OCI-LY3 (cell line): ENCODE measurements around the gene LETM1.

Experiments used
- H2AFZ ChIP-seq: fragments of 200-600, 300-600 bp; shearing (Covaris generic); 2 replicates; pipeline ENCODE4 v1.6.0; 2014; ENCODE audit warnings: antibody characterized with exemption, low read depth, low read length
- H3K27ac ChIP-seq: fragments of 200-600, 300-600 bp; sonication (generic); 2 replicates; pipeline ENCODE4 v1.5.1; 2014; ENCODE audit warnings: mild to moderate bottlenecking, low read length, moderate library complexity, mixed read lengths
- H3K27me3 ChIP-seq: fragments of 200-600, 300-600 bp; sonication (generic); 2 replicates; pipeline ENCODE4 v1.6.1; 2014; ENCODE audit warnings: low read depth, low read length, mixed read lengths
- H3K36me3 ChIP-seq: fragments of 200-600, 300-600 bp; sonication (generic); replicated peaks from 2 replicates; pipeline ENCODE3; 2014; ENCODE audit warnings: low read depth, low read length, mixed read lengths
- H3K4me1 ChIP-seq: fragments of 300-600, 200-600 bp; sonication (generic); 2 replicates; pipeline ENCODE4 v1.6.1; 2014; ENCODE audit warnings: low read length, mixed read lengths
- H3K4me2 ChIP-seq: fragments of 200-600, 300-600 bp; sonication (generic); 2 replicates; pipeline ENCODE4 v1.6.1; 2014; ENCODE audit warnings: low read length, mixed read lengths
- H3K4me3 ChIP-seq: fragments of 300-600, 200-600 bp; sonication (generic); 2 replicates; pipeline ENCODE4 v1.5.1; 2014; ENCODE audit warnings: antibody characterized with exemption, mild to moderate bottlenecking, low read length, moderate library complexity
- H3K79me2 ChIP-seq: fragments of 300-600, 200-600 bp; shearing (Covaris generic); 2 replicates; pipeline ENCODE4 v1.6.1; 2014; ENCODE audit warnings: mild to moderate bottlenecking, low read length, mixed read lengths
- H3K9ac ChIP-seq: fragments of 300-600, 200-600 bp; shearing (Covaris generic); 2 replicates; pipeline ENCODE4 v1.6.0; 2014; ENCODE audit warnings: mild to moderate bottlenecking, low read length, moderate library complexity
- H3K9me3 ChIP-seq: fragments of 200-600, 300-600 bp; shearing (Covaris generic); 2 replicates; pipeline ENCODE4 v1.6.1; 2014; ENCODE audit warnings: low read length, mixed read lengths; ENCODE audit not compliant: insufficient read depth
- H4K20me1 ChIP-seq: fragments of 200-600, 300-600 bp; sonication (generic); 2 replicates; pipeline ENCODE4 v1.6.1; 2016; ENCODE audit warnings: low read length, mixed read lengths; ENCODE audit not compliant: insufficient read depth
- EZH2phosphoT487 ChIP-seq: fragments of 200-600 bp; shearing (Covaris generic); IDR thresholded peaks from 2 replicates; pipeline ENCODE4 v1.6.1; 2018; ENCODE audit warnings: antibody characterized with exemption, mixed run types, low read depth
- TF ChIP-seq, protein P1 (sequence below): fragments of 200-600, 300-600 bp; sonication (generic); IDR thresholded peaks from 2 replicates; pipeline ENCODE4 v1.5.1; 2014; ENCODE audit warnings: antibody characterized with exemption, low read length, low read depth

LETM1 gene

DNA sequence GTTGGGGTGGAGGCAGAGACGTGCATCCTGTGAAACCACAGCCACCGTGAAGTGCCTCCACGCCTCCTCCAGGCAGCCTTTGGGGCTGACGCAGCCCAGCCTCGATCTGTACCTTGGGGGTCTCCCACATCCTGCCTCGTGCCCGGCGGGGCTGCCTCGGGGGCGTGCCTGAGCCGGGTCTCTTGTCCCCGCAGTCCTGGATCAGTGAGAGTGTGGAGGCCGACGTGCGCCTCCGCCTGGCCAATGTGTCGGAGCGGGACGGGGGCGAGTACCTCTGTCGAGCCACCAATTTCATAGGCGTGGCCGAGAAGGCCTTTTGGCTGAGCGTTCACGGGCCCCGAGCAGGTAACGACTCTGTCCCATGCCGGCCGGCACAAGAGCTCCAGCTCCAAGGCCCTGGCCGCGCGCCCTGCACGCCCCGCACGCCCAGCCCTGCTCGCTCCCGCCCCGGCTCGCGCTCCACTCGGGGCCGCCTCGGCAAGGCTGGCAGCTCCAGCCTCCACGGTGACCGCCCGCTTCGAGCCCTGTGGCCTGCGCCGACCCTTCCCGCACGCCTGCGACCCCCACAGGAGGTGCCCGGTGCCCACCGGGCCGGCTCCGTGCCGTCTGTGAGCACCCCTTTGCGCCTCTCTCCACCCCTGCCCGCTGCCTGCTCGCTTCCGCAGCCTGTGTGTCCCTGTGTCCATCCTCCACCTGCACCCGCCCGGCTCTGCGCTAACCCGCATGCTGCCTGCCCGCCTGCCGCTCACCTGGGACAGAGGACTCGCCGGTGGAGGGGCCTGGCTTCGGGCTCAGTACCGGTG, 53.0 kb downstream of the LETM1 start:
- no peak for TF ChIP-seq EZH2phosphoT487
- TF ChIP-seq, protein P1, sequence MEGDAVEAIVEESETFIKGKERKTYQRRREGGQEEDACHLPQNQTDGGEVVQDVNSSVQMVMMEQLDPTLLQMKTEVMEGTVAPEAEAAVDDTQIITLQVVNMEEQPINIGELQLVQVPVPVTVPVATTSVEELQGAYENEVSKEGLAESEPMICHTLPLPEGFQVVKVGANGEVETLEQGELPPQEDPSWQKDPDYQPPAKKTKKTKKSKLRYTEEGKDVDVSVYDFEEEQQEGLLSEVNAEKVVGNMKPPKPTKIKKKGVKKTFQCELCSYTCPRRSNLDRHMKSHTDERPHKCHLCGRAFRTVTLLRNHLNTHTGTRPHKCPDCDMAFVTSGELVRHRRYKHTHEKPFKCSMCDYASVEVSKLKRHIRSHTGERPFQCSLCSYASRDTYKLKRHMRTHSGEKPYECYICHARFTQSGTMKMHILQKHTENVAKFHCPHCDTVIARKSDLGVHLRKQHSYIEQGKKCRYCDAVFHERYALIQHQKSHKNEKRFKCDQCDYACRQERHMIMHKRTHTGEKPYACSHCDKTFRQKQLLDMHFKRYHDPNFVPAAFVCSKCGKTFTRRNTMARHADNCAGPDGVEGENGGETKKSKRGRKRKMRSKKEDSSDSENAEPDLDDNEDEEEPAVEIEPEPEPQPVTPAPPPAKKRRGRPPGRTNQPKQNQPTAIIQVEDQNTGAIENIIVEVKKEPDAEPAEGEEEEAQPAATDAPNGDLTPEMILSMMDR, result no peak
- H3K79me2 ChIP-seq, result no peaks in the 10 kb centered on the region
- no peaks in the 10 kb centered on the region for H4K20me1 ChIP-seq
- H3K27ac ChIP-seq, result no peak overlapping the region
- H3K9ac ChIP-seq, result no peak overlapping the region
- no peaks in the 10 kb centered on the region for H3K4me1 ChIP-seq
- H3K4me2 ChIP-seq, result no peak overlapping the region
- H2AFZ ChIP-seq, result no peak overlapping the region
- H3K9me3 ChIP-seq, result no peaks in the 10 kb centered on the region
- H3K36me3 ChIP-seq, result no peaks in the 10 kb centered on the region
- H3K4me3 ChIP-seq, result no peak overlapping the region
- H3K27me3 ChIP-seq, result no peaks in the 10 kb centered on the region

DNA sequence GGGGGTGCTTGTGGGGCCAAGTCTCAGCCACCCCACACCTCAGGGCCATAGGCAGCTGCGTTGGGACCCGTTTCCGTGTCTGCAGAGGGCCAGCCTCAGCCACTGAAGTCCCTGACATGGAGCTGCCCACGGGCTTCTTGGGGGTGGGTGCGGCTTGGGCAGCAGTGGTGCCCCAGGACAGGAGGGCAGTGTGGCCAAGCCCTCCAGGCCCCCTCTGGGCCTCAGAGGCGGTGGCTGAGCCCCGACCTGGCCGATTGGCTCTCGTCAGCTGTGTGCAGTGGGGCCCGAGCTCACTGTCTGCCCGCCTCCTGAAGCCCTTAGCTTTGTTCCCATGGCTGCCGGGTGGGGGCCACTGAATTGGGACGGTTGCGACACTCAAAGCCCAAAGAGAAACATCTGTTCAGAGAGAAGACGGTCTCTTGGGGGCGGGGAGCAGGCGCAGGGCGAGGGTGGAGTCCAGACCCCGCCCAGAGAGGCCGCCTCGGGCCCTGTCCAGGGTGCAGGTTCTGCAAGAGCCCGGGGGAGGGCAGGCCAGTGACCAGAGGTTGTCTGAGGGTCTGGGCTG, 53.7 kb downstream of the LETM1 start:
- no peak overlapping the region for H3K4me2 ChIP-seq
- no peak overlapping the region for H3K4me3 ChIP-seq
- no peaks in the 10 kb centered on the region for H3K9me3 ChIP-seq
- H2AFZ ChIP-seq, result no peak overlapping the region
- H4K20me1 ChIP-seq, result no peaks in the 10 kb centered on the region
- TF ChIP-seq, protein P1, result no peak
- no peak for TF ChIP-seq EZH2phosphoT487
- no peak overlapping the region for H3K9ac ChIP-seq
- no peaks in the 10 kb centered on the region for H3K79me2 ChIP-seq
- no peaks in the 10 kb centered on the region for H3K36me3 ChIP-seq
- H3K27me3 ChIP-seq, result no peaks in the 10 kb centered on the region
- no peaks in the 10 kb centered on the region for H3K4me1 ChIP-seq
- no peak overlapping the region for H3K27ac ChIP-seq

DNA sequence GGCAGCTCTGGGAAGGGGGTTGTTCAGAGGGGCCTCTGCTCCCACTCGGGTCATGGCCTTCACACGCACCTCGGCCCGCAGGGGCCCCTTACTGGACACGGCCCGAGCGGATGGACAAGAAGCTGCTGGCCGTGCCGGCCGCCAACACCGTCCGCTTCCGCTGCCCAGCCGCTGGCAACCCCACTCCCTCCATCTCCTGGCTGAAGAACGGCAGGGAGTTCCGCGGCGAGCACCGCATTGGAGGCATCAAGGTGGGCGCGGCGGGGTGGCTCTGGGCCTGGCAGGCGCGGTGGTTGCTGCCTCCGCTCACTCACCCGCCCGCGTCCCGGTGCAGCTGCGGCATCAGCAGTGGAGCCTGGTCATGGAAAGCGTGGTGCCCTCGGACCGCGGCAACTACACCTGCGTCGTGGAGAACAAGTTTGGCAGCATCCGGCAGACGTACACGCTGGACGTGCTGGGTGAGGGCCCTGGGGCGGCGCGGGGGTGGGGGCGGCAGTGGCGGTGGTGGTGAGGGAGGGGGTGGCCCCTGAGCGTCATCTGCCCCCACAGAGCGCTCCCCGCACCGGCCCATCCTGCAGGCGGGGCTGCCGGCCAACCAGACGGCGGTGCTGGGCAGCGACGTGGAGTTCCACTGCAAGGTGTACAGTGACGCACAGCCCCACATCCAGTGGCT, 54.5 kb downstream of the LETM1 start:
- TF ChIP-seq, protein P1, result no peak
- TF ChIP-seq EZH2phosphoT487, result no peak
- H4K20me1 ChIP-seq, result no peaks in the 10 kb centered on the region
- H3K79me2 ChIP-seq, result no peaks in the 10 kb centered on the region
- H3K4me2 ChIP-seq, result no peak overlapping the region
- H3K9ac ChIP-seq, result no peak overlapping the region
- H3K27ac ChIP-seq, result no peak overlapping the region
- no peaks in the 10 kb centered on the region for H3K4me1 ChIP-seq
- H3K36me3 ChIP-seq, result no peaks in the 10 kb centered on the region
- no peak overlapping the region for H2AFZ ChIP-seq
- H3K27me3 ChIP-seq, result no peaks in the 10 kb centered on the region
- no peak overlapping the region for H3K4me3 ChIP-seq
- no peaks in the 10 kb centered on the region for H3K9me3 ChIP-seq

GRCh38 chr4:1800805-1801204, 55.2 kb downstream of the LETM1 start:
- no peak overlapping the region for H2AFZ ChIP-seq
- TF ChIP-seq, protein P1, result no peak
- no peak for TF ChIP-seq EZH2phosphoT487
- H4K20me1 ChIP-seq, result no peaks in the 10 kb centered on the region
- no peak overlapping the region for H3K27ac ChIP-seq
- no peaks in the 10 kb centered on the region for H3K36me3 ChIP-seq
- no peaks in the 10 kb centered on the region for H3K27me3 ChIP-seq
- no peak overlapping the region for H3K4me3 ChIP-seq
- H3K4me1 ChIP-seq, result no peaks in the 10 kb centered on the region
- H3K9ac ChIP-seq, result no peak overlapping the region
- H3K4me2 ChIP-seq, result no peak overlapping the region
- H3K9me3 ChIP-seq, result no peaks in the 10 kb centered on the region
- H3K79me2 ChIP-seq, result no peaks in the 10 kb centered on the region
